Stomach (tissue), 9 donors: ENCODE results near the gene ESYT3. TPM values are rescaled to one million over a fixed set of nuclear protein-coding genes. Genes with fewer than 3 reads are reported as not detected.

Experiments
- DNase-seq, 2 donors: peaks; one replicate each; pipeline versions ENCODE4 v3.0.0 to v3.0.0-alpha.2; 2013 to 2019
- H3K27ac ChIP-seq, 5 donors: fragments of 200-600 bp in 4 of 5; sonication (generic) in 4 of 5; one replicate each; pipeline ENCODE4 v1.5.1; 2013 to 2019; ENCODE audit warnings: mild to moderate bottlenecking in 1 of 5, moderate library complexity in 1 of 5
- H3K27me3 ChIP-seq, 3 donors: fragments of 200-600 bp; sonication (generic); one replicate each; pipeline ENCODE4 v1.5.1; 2017 to 2019; ENCODE audit warnings: mixed run types in 1 of 3
- H3K36me3 ChIP-seq, 4 donors: fragments of 200-600 bp; sonication (generic); 1 replicate in 3 of 4; 2 replicates in 1 of 4; pipeline ENCODE4 v1.5.1; 2016 to 2019
- H3K4me1 ChIP-seq, 4 donors: fragments of 200-600 bp; sonication (generic); one replicate each; pipeline ENCODE4 v1.5.1; 2016 to 2019
- H3K4me3 ChIP-seq, 4 donors: fragments of 200-600 bp; sonication (generic) in 3 of 4; one replicate each; pipeline ENCODE4 v1.5.1; 2016 to 2019; ENCODE audit warnings: mild to moderate bottlenecking in 1 of 4
- H3K9me3 ChIP-seq, 4 donors: fragments of 200-600 bp; sonication (generic); one replicate each; pipeline ENCODE4 v1.5.1; 2016 to 2019
- EP300 ChIP-seq: sonication (generic); formaldehyde crosslinking; IDR thresholded peaks from one replicate; pipeline ENCODE4 v1.6.1; 2017; ENCODE audit warnings: antibody characterized with exemption
- POLR2A ChIP-seq, 4 donors: fragments of 450-650 bp; IDR thresholded peaks; one replicate each; pipeline ENCODE4 v1.6.1; 2016; ENCODE audit warnings: antibody characterized with exemption in 4 of 4, control low read depth in 2 of 4, mild to moderate bottlenecking in 1 of 4, moderate library complexity in 1 of 4
- POLR2AphosphoS5 ChIP-seq, 3 donors: sonication (generic); formaldehyde crosslinking; IDR thresholded peaks; one replicate each; pipeline ENCODE4 v1.6.1; 2016; ENCODE audit warnings: antibody characterized with exemption in 3 of 3
- WGBS, 5 donors: extraction: QIAGEN DNeasy Blood & Tissue Kit in 3 of 5; methylation state at CpG; one replicate each; pipeline versions ENCODE4 v1.1.5 to v1.1.7; 2013 to 2018; 5-methylcytosine and 5-hydroxymethylcytosine counted together
- intact Hi-C: fragments of 100-400 bp; cut with DNase I; formaldehyde crosslinking; loops from one replicate; pipeline ENCODE4 v1.15.1; 2023; ENCODE audit warnings: low total_unique reads
- polyA plus RNA-seq, 3 donors: library from polyadenylated mRNA; stranded (reverse); fragments of 200-250 nt; gene quantifications; one replicate each; pipeline ENCODE4 v1.2.3, GENCODE V29; 2013
- total RNA-seq, 5 donors: library from RNA; depleted of rRNA; stranded (reverse); fragments of >200 nt; gene quantifications; one replicate each; pipeline versions ENCODE4 v1.1.0 to v1.2.3, GENCODE V29; 2014 to 2016
- TF ChIP-seq, protein P1 (sequence below), 7 experiments: fragments of 450-650 bp in 4 of 7; fragments of 200-600 bp in 3 of 7; sonication (generic) in 3 of 7; IDR thresholded peaks; one replicate each; pipeline ENCODE4 v1.5.1; 2016 to 2019; ENCODE audit warnings: antibody characterized with exemption in 7 of 7, control low read depth in 2 of 7, mild to moderate bottlenecking in 1 of 7
- donor health status: healthy with polysubstance abuse.
- donor health status: Bipolar disorder and iron deficiency.
- donor health status: healthy.

ESYT3 gene
- total and polyA plus RNA-seq, 8 donors, result 0.44 to 7.1 (median 2.8) TPM; not detected in 1

DNA sequence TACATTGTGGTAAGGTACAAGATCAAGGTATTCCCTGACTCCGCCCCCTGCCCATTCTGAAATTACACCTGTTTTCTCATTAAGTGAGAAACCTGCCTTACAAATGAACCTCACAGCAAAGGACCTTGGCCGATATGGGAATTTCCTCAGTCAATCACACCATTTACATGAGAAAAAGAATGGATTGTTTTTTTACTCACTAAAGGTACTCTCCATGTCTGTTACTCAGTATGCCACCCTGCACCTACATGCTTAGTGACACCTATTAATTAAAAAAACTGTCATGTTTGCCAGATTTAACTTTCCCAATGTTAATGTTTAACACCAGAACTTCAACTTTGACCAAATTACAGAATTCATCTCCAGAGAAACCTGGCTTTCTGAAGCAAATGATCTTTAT lies 62.0 kb downstream of the ESYT3 start:
- intact Hi-C loops, result no loop called here
- H3K27ac ChIP-seq, result no peak overlapping the region
- WGBS, 5 donors, result 65 to 84% (median 74%) methylated on average over 2 of the region's 2 CpGs
- no peaks in the 10 kb centered on the region for H3K4me1 ChIP-seq
- TF ChIP-seq EP300 (no peak), POLR2AphosphoS5 (IDR thresholded peaks at IDR 0.05) (no peak), POLR2A (IDR thresholded peaks at IDR 0.05) (no peak)
- TF ChIP-seq, protein P1, sequence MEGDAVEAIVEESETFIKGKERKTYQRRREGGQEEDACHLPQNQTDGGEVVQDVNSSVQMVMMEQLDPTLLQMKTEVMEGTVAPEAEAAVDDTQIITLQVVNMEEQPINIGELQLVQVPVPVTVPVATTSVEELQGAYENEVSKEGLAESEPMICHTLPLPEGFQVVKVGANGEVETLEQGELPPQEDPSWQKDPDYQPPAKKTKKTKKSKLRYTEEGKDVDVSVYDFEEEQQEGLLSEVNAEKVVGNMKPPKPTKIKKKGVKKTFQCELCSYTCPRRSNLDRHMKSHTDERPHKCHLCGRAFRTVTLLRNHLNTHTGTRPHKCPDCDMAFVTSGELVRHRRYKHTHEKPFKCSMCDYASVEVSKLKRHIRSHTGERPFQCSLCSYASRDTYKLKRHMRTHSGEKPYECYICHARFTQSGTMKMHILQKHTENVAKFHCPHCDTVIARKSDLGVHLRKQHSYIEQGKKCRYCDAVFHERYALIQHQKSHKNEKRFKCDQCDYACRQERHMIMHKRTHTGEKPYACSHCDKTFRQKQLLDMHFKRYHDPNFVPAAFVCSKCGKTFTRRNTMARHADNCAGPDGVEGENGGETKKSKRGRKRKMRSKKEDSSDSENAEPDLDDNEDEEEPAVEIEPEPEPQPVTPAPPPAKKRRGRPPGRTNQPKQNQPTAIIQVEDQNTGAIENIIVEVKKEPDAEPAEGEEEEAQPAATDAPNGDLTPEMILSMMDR (IDR thresholded peaks at IDR 0.05), result no peak
- DNase-seq, result peak in 1 of 2 donors; percentile 19
- H3K4me3 ChIP-seq, result no peak overlapping the region
- H3K36me3 ChIP-seq, result peaks cover 4 to 56% (median 40%) of the 10 kb centered on the region in 4 donors
- peaks cover 0 to 3% (median 0%) of the 10 kb centered on the region in 4 donors for H3K9me3 ChIP-seq
- H3K27me3 ChIP-seq, result no peaks in the 10 kb centered on the region

DNA sequence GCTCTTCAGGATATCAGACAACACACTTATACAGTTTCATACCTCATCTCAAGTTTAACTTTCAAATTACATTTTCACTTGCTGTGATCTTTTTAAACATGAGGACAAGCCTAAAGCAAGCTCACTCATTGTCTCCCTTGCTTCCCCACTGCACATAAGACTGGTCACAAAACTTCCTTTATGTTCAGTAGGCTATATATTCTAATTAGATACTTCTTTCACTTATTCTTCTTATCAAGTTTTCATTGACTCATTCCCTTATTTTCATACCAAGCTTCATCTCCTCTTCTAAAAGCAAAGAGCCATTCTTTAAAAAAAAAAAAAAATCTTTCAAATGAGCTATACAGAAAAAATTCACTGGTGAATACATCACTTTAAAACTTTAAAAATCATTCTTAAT lies 62.6 kb downstream of the ESYT3 start:
- intact Hi-C loops, result no loop called here
- H3K36me3 ChIP-seq, result peaks cover 4 to 53% (median 38%) of the 10 kb centered on the region in 4 donors
- no peaks in the 10 kb centered on the region for H3K27me3 ChIP-seq
- H3K4me1 ChIP-seq, result no peaks in the 10 kb centered on the region
- TF ChIP-seq POLR2AphosphoS5 (IDR thresholded peaks at IDR 0.05) (no peak), EP300 (no peak), POLR2A (IDR thresholded peaks at IDR 0.05) (no peak)
- TF ChIP-seq, protein P1 (IDR thresholded peaks at IDR 0.05), result no peak
- no peak for DNase-seq
- no peak overlapping the region for H3K4me3 ChIP-seq
- H3K9me3 ChIP-seq, result peaks cover 0 to under 1% (median 0%) of the 10 kb centered on the region in 4 donors
- H3K27ac ChIP-seq, result no peak overlapping the region

DNA sequence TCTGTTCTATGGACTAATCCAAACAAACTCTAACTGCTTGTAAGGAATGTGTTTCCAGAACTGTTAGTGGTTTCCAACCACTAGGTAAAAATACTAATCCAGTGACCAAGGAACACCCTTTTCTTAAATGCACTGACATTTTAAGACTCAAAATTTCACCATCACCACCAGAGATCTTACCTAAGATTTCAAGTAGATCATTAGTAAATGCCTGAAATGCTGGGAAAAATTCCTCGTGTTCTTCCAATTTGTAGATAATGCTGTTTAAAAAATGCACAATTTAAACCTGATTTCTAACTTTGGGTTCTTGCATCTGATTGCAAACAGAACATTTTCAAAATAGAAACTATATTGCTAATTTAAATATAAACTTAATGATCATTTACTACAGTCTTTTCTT lies 63.4 kb downstream of the ESYT3 start:
- Histone ChIP-seq H3K4me1 (no peaks in the 10 kb centered on the region), H3K27me3 (no peaks in the 10 kb centered on the region), H3K9me3 (no peaks in the 10 kb centered on the region), H3K27ac (no peak overlapping the region), H3K36me3 (peaks cover 4 to 45% (median 36%) of the 10 kb centered on the region in 4 donors), H3K4me3 (no peak overlapping the region)
- intact Hi-C loops, result no loop called here
- no peak for DNase-seq
- 89 to 100% (median 94%) methylated on average over 1 of the region's 1 CpG for WGBS, 5 donors
- TF ChIP-seq, protein P1 (IDR thresholded peaks at IDR 0.05), result no peak
- TF ChIP-seq EP300, result no peak
- TF ChIP-seq POLR2AphosphoS5 (IDR thresholded peaks at IDR 0.05), result no peak
- TF ChIP-seq POLR2A (IDR thresholded peaks at IDR 0.05), result no peak

DNA sequence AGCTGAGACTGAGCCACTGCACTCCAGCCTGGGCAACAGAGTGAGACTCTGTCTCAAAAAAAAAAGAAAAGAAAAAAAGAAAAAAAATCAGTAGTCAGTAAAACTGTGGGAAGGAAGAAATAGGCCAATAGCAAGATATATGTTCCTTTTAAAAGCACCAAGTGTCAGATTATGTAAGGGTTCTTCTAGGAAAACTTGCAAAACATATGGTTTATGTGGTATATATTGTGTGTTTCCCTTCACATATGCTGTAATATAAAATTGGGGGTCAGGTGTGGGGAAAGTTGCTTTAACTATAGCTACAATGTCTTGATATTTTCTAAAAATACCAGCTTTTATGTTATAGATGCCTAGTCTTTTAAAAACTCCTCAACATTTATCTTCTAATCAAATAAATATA lies 64.6 kb downstream of the ESYT3 start:
- TF ChIP-seq POLR2AphosphoS5 (IDR thresholded peaks at IDR 0.05), result no peak
- no peak for TF ChIP-seq POLR2A (IDR thresholded peaks at IDR 0.05)
- no peak for TF ChIP-seq EP300
- TF ChIP-seq, protein P1 (IDR thresholded peaks at IDR 0.05), result no peak
- Histone ChIP-seq H3K9me3 (no peaks in the 10 kb centered on the region), H3K27me3 (no peaks in the 10 kb centered on the region), H3K36me3 (peaks cover 4 to 41% (median 31%) of the 10 kb centered on the region in 4 donors), H3K4me1 (no peaks in the 10 kb centered on the region), H3K27ac (no peak overlapping the region), H3K4me3 (no peak overlapping the region)
- intact Hi-C loops, result no loop called here
- DNase-seq, result no peak
